GM21447 (cell line): ENCODE measurements around the gene CHN2.

Experiments used
- ATAC-seq: cut with Tn5 transposase; IDR thresholded peaks from one replicate; pipeline ENCODE4 v1.9.1; 2021; ENCODE audit not compliant: unreplicated experiment

CHN2 gene

GRCh38 chr7:29282819-29283414 is 88.3 kb downstream of the CHN2 start:
- ATAC-seq, result no peak

DNA sequence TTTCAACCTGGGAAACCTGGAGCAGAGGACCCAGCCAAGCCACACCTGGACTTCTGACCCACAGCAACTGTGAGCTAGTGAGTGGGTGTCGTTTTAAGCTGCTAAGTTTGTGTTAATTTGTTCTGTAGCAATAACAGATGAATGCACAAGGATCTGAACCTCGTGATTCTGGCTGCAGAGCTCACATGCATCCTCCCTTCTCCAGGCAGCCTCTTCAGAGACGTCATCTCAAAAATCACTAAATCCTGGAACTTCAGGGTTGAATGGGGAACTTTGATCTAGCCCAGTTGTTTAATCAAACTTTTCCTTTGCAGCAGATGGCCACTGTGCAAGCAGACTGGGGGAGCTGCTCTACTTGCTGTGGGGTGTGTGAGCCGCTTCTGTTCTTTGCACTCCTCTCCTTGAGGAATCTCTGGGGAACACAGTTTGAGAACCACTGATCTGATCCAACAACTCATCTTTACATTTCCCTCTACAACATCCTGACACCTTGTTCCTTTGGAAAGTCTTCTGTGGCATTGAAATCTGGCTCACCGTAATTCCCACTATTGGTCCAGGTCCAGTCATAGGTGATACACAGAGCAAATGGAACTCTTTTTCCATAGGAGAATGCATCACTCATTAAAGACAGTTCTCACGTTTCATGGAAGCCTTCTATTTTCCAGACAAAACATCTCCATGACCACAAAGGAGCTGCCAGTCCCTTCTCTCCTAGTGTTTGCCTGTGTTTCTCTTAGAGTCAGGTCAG is 90.3 kb downstream of the CHN2 start:
- ATAC-seq, result no peak

GRCh38 chr7:29285444-29285793 is 90.8 kb downstream of the CHN2 start:
- ATAC-seq, result peak; percentile 54

GRCh38 chr7:29285861-29286260 is 91.3 kb downstream of the CHN2 start:
- no peak for ATAC-seq

DNA sequence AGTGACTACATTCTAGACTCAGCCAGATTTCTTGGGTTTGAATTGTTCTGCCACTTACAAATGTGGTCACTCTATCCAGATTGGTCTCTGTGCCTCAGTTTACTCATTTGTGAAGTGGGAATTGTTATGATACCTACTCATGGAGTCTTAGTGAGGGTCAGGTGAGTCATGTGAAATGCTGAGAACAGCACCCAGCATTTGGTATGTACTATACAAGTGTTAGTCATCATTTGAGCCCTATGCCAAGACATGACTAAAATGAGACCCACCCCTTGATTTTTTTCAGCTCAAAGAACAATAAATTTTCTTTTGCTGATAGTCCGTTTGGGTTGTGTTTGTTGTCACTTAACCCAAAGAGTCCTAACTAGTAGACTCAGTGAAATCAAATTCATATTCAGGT is 92.8 kb downstream of the CHN2 start:
- ATAC-seq, result no peak

DNA sequence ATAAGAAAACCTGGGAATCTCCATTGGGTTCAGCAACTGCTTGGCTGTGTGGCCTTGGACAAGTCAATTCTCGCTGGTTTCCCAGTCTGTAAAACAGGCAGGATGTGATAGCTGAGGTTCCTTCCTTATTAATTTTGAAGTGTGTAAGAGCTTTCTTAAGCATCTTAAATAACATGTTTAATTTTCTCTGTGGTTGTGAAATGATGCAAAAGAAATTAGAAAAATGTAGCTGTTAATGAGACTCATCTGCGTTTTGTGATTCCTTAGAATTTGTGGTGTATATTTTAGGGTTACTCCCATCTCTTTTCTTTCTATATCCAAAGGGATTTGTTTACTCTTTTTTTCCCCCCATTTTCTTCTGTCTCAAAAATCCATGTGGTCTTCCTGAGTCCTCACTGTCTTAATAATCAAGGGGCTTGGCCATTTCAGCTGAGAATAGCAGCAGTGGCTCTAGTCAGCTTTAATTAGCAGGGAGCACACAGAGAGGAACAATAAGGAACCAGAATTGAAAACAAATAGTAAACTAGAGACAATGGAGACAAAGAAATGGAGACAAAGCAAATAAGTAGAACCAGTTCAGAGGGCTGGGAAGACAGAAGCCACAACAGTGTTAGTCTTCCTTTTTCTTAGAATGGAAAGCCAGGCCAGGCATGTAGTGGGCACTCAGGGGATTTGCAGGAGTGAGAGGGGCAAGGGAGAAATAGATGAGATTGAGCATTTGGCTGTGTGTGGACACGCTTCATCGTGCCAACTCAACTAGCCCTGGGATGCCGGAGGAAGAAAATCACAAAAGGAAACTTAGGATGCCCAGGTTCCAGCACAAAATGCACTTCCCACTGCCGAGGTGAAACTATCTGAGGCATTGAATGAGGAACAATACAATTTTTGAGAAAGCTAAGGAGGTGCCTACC is 93.9 kb downstream of the CHN2 start:
- no peak for ATAC-seq

- ATAC-seq, result no peak
These were observed 94.8 kb downstream of the CHN2 start for GRCh38 chr7:29289156-29290021.

DNA sequence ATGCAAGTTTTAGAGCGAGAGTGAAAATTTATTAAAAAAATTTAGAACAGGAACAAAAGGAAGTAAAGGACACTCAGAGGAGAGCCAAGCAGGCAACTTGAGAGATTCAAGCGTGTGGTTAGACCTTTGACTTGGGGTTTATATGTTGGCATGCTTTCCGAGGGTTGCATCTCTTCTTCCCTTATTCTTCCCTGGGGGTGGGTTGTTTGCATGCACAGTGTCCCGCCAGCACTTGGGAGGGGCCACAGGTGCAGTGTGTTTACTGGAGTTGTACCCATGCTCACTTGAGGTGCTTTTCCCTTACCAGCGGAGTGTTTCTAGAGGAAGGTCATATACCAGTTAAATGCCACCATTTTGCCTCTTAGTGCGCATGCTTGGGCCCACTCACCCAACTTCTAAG is 96.3 kb downstream of the CHN2 start:
- ATAC-seq, result no peak

DNA sequence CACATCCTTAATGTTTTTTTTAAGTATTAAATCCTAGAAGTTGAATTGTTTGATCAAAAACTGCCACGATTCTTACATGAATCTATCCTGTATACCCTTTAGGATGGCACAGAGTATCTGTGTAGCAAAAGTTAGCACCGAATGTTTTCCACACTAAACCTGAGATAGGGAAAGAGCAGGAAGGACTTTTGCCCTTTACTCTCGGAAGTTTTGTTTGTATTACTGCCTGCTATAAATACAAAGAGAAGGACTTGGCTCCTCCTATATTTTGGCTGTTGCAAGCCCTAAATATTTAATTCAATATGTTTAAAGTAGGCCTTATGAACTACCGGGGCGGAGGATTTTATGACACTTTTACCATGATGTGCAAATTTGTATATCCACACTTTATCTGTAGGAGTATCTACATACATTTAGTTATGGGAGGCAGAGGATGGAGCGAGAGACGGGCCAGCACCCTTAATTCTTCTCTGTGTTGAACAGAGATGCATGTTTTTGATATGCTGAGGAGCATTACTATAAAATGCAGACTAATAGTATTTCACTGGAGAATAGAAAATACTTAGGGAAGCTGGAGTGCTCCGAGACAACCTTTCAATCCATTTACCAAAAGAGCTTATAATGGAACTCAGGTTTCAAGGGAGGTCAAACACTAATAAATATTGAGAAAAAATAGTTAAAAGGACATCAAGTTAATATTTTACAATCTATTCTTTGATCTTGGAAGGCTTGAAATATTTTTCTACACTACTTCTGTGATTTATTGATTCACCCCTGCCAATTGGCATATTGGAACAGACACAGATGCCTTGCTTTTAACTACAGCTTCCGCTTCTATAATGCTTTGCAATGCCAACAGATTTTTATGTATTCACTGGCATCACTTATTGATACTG is 97.4 kb downstream of the CHN2 start:
- no peak for ATAC-seq

GRCh38 chr7:29292886-29293658 is 98.5 kb downstream of the CHN2 start:
- no peak for ATAC-seq

DNA sequence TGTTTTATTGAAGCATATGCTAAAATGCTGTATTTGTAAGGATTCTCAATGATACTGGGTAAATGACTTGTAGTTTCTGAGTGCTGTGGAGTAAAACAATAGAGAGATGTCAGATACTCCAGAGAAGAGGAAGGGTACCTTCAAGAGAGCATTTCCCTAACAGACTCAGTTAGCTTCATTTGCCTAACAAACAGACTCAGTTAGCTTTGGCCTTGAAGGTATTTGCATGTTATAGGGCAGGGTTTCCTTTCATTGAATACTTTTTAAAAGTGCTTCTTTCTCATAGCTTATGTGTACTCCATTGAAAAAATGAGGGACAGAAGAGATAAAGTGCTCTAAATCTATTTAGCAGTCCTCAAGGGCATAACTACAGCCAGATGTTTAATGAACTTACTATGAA is 101.8 kb downstream of the CHN2 start:
- no peak for ATAC-seq

DNA sequence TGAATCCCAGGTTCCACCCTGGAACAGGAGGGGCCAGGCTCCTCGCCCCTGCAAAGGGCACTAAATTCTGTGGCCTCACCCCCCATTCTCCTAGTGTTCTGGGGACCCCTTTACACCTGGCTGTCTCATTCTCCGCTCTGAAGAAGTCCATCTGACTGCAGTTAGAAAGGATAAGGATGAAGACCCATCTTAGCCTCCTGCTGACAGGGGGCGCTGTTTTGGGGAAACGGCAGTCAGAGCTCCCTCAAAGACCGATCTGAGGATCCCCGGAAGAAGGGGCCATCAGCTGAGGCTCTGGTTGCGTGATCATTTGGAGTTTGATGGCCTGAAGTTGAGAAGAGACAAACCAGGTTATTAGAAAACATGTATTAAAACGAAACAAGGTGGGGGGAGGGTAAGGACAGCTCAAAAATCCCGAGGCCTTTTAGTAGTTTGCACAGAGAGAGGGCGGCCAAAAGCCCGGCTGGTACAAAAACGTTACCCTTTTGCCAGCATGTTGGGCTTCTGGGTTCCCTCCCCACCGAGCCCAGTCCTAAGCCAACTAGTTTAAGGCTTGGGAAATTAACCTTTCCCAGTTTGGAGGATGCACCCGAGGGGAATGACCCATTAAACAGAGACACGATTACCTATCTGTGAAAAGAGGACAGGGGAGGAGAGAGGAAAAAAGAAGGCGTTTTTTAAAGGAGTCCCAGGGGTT is 102.8 kb downstream of the CHN2 start:
- no peak for ATAC-seq

DNA sequence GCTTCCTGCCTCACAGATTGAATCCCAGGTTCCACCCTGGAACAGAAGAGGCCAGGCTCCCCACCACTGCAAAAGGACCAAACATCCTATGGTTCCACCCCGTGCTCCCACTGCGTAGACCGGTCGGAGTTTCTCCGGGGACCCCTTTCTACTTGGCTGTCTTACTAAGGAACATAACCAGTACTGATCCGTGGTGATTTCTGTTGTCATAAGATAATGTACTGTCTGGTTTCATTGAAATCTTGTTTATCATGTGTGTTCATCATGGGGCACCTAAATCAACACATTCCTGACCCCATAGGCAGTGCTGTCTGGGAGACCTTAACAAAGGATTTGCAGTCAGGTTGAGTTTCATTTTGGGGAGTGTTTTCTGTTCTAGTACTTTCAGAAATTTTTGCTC is 104.5 kb downstream of the CHN2 start:
- ATAC-seq, result no peak

DNA sequence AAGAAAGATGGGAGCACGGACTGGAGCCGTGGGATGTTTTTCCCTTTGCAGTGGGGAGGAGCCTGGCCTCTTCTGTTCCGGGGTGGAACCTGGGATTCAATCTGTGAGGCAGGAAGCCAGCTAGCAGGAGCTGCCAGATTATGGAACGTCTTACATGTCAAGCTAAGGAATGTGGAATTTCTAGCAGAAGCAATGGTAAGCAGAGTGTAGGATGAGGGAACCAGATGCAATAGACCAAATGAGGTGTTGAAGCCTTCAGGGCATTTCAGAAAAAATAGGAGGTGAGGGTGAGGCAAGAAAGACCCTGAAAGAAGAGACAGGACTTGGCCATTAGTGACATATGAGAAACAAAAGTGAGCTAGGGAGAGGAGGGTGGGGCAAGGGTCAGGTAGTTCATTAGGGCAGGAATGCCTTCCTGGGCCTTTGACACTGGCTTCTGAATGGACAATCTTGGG is 105.5 kb downstream of the CHN2 start:
- ATAC-seq, result no peak

- no peak for ATAC-seq
These were observed 106.1 kb downstream of the CHN2 start for GRCh38 chr7:29300649-29301048.

DNA sequence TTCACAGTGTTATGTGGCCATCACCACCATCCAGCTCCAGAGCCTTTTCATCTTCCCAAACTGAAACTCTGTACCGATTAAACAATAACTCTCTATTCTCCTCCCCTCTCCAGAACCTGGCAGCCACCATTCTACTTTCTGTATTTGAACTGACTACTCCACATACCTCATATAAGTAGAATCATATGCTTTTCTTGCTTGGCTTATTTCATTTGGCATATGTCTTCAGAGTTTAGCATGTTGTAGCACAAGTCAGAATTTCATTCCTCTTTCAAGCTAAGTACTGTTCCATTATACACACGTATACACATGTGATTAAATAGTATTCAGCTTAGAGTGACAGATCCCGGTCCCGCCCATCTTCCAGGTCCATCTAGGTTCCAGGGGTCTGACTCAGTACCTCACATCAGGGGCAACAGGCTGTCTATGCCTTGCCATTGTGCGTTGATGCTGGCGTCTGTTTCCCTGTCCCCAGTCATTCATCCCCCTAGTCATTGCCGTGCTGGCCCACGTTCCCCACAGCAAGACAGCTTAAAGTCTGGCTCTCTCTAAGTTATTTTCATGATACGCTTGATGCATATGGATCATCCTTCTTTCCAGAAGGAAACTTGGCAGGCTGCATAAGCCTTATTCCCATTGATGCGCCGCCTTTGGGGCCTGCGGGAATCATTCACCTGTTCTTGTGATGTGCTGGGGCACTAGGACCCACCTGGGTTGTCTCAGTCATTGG is 108.3 kb downstream of the CHN2 start:
- ATAC-seq, result no peak

- no peak for ATAC-seq
These were observed 110.2 kb downstream of the CHN2 start for GRCh38 chr7:29304756-29305155.
